Mononuclear cell (primary cell): ENCODE data around the gene DNAI2. TPM values are rescaled to one million over a fixed set of nuclear protein-coding genes. Genes with fewer than 3 reads are reported as not detected.

Experiments
- H3K27me3 ChIP-seq: 2 replicates; pipeline ENCODE4 v1.6.0; 2011; ENCODE audit warnings: low read length, control low read depth; ENCODE audit not compliant: insufficient read depth
- H3K4me1 ChIP-seq: 2 replicates; pipeline ENCODE4 v1.5.1; 2011; ENCODE audit warnings: mild to moderate bottlenecking, low read length, control low read depth; ENCODE audit not compliant: insufficient read depth
- H3K4me3 ChIP-seq: 2 replicates; pipeline ENCODE4 v1.5.1; 2011; ENCODE audit warnings: mild to moderate bottlenecking, low read length, moderate library complexity
- H3K9me3 ChIP-seq: 2 replicates; pipeline ENCODE4 v1.5.1; 2011; ENCODE audit warnings: low read depth, mild to moderate bottlenecking, control low read depth, low read length
- total RNA-seq: library from RNA; depleted of rRNA; stranded (reverse); fragments of >200 nt; gene quantifications from one replicate; pipeline ENCODE4 v1.2.3, GENCODE V29; 2012

Gene DNAI2
- total RNA-seq, 1 donor: 0.21 TPM

- Histone ChIP-seq H3K4me3 (no peak overlapping the region), H3K4me1 (peaks cover 12% of the 10 kb centered on the region), H3K27me3 (no peaks in the 10 kb centered on the region), H3K9me3 (no peaks in the 10 kb centered on the region)
Observed at GRCh38 chr17:74240618-74241205, 33.3 kb upstream of the DNAI2 start.

- no peaks in the 10 kb centered on the region for H3K27me3 ChIP-seq
- H3K4me3 ChIP-seq: no peak overlapping the region
Observed at GRCh38 chr17:74241431-74241830, 32.6 kb upstream of the DNAI2 start.

GRCh38 chr17:74241847-74242246 lies 32.2 kb upstream of the DNAI2 start:
- no peak overlapping the region for H3K4me3 ChIP-seq
- H3K9me3 ChIP-seq: no peaks in the 10 kb centered on the region
- no peaks in the 10 kb centered on the region for H3K27me3 ChIP-seq
- peaks cover 11% of the 10 kb centered on the region for H3K4me1 ChIP-seq

More at GRCh38 chr17:74241431-74241830, 32.6 kb upstream of the DNAI2 start:
- Histone ChIP-seq H3K9me3 (no peaks in the 10 kb centered on the region), H3K4me1 (peaks cover 11% of the 10 kb centered on the region)

- peaks cover 11% of the 10 kb centered on the region for H3K4me1 ChIP-seq
- no peak overlapping the region for H3K4me3 ChIP-seq
- no peaks in the 10 kb centered on the region for H3K9me3 ChIP-seq
- H3K27me3 ChIP-seq: no peaks in the 10 kb centered on the region
Observed at GRCh38 chr17:74243013-74243755, 30.9 kb upstream of the DNAI2 start.

GRCh38 chr17:74244128-74244527 lies 29.9 kb upstream of the DNAI2 start:
- peaks cover 7% of the 10 kb centered on the region for H3K4me1 ChIP-seq
- H3K27me3 ChIP-seq: no peaks in the 10 kb centered on the region
- no peaks in the 10 kb centered on the region for H3K9me3 ChIP-seq
- no peak overlapping the region for H3K4me3 ChIP-seq

- peaks cover 4% of the 10 kb centered on the region for H3K4me1 ChIP-seq
- no peaks in the 10 kb centered on the region for H3K27me3 ChIP-seq
- H3K4me3 ChIP-seq: no peak overlapping the region
- H3K9me3 ChIP-seq: no peaks in the 10 kb centered on the region
Observed at GRCh38 chr17:74244548-74244947, 29.5 kb upstream of the DNAI2 start.

GRCh38 chr17:74245145-74245831 lies 28.7 kb upstream of the DNAI2 start:
- Histone ChIP-seq H3K4me1 (peaks cover 3% of the 10 kb centered on the region), H3K27me3 (no peaks in the 10 kb centered on the region), H3K9me3 (no peaks in the 10 kb centered on the region)

GRCh38 chr17:74245871-74246270 lies 28.2 kb upstream of the DNAI2 start:
- Histone ChIP-seq H3K9me3 (no peaks in the 10 kb centered on the region), H3K27me3 (no peaks in the 10 kb centered on the region), H3K4me1 (peaks cover 3% of the 10 kb centered on the region), H3K4me3 (no peak overlapping the region)

More at GRCh38 chr17:74245145-74245831, 28.7 kb upstream of the DNAI2 start:
- no peak overlapping the region for H3K4me3 ChIP-seq

GRCh38 chr17:74249590-74250270 lies 24.3 kb upstream of the DNAI2 start:
- H3K4me1 ChIP-seq: no peaks in the 10 kb centered on the region
- H3K9me3 ChIP-seq: no peaks in the 10 kb centered on the region
- H3K4me3 ChIP-seq: no peak overlapping the region
- no peaks in the 10 kb centered on the region for H3K27me3 ChIP-seq

- Histone ChIP-seq H3K27me3 (no peaks in the 10 kb centered on the region), H3K4me3 (no peak overlapping the region), H3K9me3 (no peaks in the 10 kb centered on the region)
Observed at GRCh38 chr17:74250324-74250995, 23.6 kb upstream of the DNAI2 start.

GRCh38 chr17:74251051-74251450 lies 23.0 kb upstream of the DNAI2 start:
- Histone ChIP-seq H3K4me3 (no peak overlapping the region), H3K27me3 (no peaks in the 10 kb centered on the region), H3K4me1 (no peaks in the 10 kb centered on the region), H3K9me3 (no peaks in the 10 kb centered on the region)

More at GRCh38 chr17:74250324-74250995, 23.6 kb upstream of the DNAI2 start:
- H3K4me1 ChIP-seq: no peaks in the 10 kb centered on the region

- H3K27me3 ChIP-seq: no peaks in the 10 kb centered on the region
- no peak overlapping the region for H3K4me3 ChIP-seq
- no peaks in the 10 kb centered on the region for H3K9me3 ChIP-seq
- H3K4me1 ChIP-seq: no peaks in the 10 kb centered on the region
Observed at GRCh38 chr17:74251569-74251968, 22.5 kb upstream of the DNAI2 start.

GRCh38 chr17:74252211-74252610 lies 21.8 kb upstream of the DNAI2 start:
- Histone ChIP-seq H3K4me3 (no peak overlapping the region), H3K4me1 (no peaks in the 10 kb centered on the region), H3K9me3 (no peaks in the 10 kb centered on the region), H3K27me3 (no peaks in the 10 kb centered on the region)

GRCh38 chr17:74253036-74253435 lies 21.0 kb upstream of the DNAI2 start:
- H3K4me1 ChIP-seq: no peaks in the 10 kb centered on the region
- no peak overlapping the region for H3K4me3 ChIP-seq
- no peaks in the 10 kb centered on the region for H3K27me3 ChIP-seq
- H3K9me3 ChIP-seq: no peaks in the 10 kb centered on the region
